ENCODE measurements around the gene MIB2. TPM values are rescaled to one million over a fixed set of nuclear protein-coding genes. Genes with fewer than 3 reads are reported as not detected.

MIB2 gene
- total and polyA plus RNA-seq, 2 of the 4 experiments (the other 2 are of a cell fraction) = 17.2 to 47.8 TPM

GRCh38 chr1:1567152-1567875, 48.0 kb upstream of the MIB2 start:
- H2BK5ac ChIP-seq (ENCODE audit: low read depth, low read length, poor library complexity, severe bottlenecking) = no peak overlapping the region
- WGBS, 2 experiments (ENCODE audit: extremely low coverage in 2 of 2, insufficient read length in 1 of 2) = 98% methylated on average over 8 of the region's 31 CpGs; no CpG with 5 or more reads in 1 of the 2 experiments
- POLR2A ChIA-PET (ENCODE audit: unreplicated experiment) = no interaction called here
- H3K18ac ChIP-seq (ENCODE audit: low read depth, low read length) = no peak overlapping the region
- dilution Hi-C loops (cut with HindIII; ENCODE audit: low sequenced_read_pairs, unreplicated experiment) (no loop called here), in situ Hi-C loops (cut with MboI; ENCODE audit: low sequenced_read_pairs) (no loop called here), intact Hi-C loops (cut with micrococcal nuclease) (no loop called here)
- no peak overlapping the region for H3K23ac ChIP-seq (ENCODE audit: low read depth, low read length)
- no peak overlapping the region for H4K8ac ChIP-seq (ENCODE audit: low read depth in 2 of 2, low read length in 2 of 2)
- CTCF ChIA-PET = no interaction called here
- peaks cover 13 to 51% of the 10 kb centered on the region in 2 experiments for H3K79me1 ChIP-seq (ENCODE audit: low read depth in 1 of 2, low read length in 2 of 2)
- H3K56ac ChIP-seq (ENCODE audit: extremely low read depth, insufficient read depth, low read length) = no peak overlapping the region
- peaks cover 2% of the 10 kb centered on the region; the same call in 1 of the 2 replicates for H3K4me1 ChIP-seq (ENCODE audit: control insufficient read depth, insufficient read depth, low read length)
- H3K9ac ChIP-seq (ENCODE audit: low read depth, low read length) = no peak overlapping the region
- no peak overlapping the region for H2BK120ac ChIP-seq (ENCODE audit: low read depth, low read length)
- ATAC-seq (ENCODE audit: low read depth) = no peak
- H2AK9ac ChIP-seq (replicated peaks; ENCODE audit: low read depth, low read length, poor library complexity) = no peak overlapping the region
- H4K5ac ChIP-seq (ENCODE audit: low read depth, low read length) = no peak overlapping the region
- peaks cover 88% of the 10 kb centered on the region for H4K20me1 ChIP-seq (ENCODE audit: insufficient read depth, low read length)
- TF ChIP-seq ELK1 (IDR thresholded peaks at IDR 0.05; ENCODE audit: borderline replicate concordance, low read depth, low read length) = no peak
- no peak for TF ChIP-seq CEBPB (IDR thresholded peaks at IDR 0.05; ENCODE audit: low read depth, low read length)
- TF ChIP-seq SMC3 (IDR thresholded peaks at IDR 0.05; ENCODE audit: low read depth, low read length) = no peak
- TF ChIP-seq CHD1 (IDR thresholded peaks at IDR 0.05; ENCODE audit: low read depth, low read length) = no peak
- no peak for TF ChIP-seq RAD21 (IDR thresholded peaks at IDR 0.05; ENCODE audit: low read length)
- TF ChIP-seq MAZ (IDR thresholded peaks at IDR 0.05; ENCODE audit: borderline replicate concordance, low read depth, low read length) = no peak
- no peak for TF ChIP-seq NFE2L2 (IDR thresholded peaks at IDR 0.05; ENCODE audit: low read depth, low read length)
- TF ChIP-seq POLR2A (IDR thresholded peaks at IDR 0.05; ENCODE audit: low read depth, low read length) = no peak
- TF ChIP-seq, protein P1, sequence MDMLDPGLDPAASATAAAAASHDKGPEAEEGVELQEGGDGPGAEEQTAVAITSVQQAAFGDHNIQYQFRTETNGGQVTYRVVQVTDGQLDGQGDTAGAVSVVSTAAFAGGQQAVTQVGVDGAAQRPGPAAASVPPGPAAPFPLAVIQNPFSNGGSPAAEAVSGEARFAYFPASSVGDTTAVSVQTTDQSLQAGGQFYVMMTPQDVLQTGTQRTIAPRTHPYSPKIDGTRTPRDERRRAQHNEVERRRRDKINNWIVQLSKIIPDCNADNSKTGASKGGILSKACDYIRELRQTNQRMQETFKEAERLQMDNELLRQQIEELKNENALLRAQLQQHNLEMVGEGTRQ (IDR thresholded peaks at IDR 0.05; ENCODE audit: low read depth, low read length) = no peak
- no peak for TF ChIP-seq RFX5 (IDR thresholded peaks at IDR 0.05; ENCODE audit: low read depth, low read length)
- TF ChIP-seq MAFK (IDR thresholded peaks at IDR 0.05; ENCODE audit: low read depth, low read length) = no peak
- TF ChIP-seq, protein P2, sequence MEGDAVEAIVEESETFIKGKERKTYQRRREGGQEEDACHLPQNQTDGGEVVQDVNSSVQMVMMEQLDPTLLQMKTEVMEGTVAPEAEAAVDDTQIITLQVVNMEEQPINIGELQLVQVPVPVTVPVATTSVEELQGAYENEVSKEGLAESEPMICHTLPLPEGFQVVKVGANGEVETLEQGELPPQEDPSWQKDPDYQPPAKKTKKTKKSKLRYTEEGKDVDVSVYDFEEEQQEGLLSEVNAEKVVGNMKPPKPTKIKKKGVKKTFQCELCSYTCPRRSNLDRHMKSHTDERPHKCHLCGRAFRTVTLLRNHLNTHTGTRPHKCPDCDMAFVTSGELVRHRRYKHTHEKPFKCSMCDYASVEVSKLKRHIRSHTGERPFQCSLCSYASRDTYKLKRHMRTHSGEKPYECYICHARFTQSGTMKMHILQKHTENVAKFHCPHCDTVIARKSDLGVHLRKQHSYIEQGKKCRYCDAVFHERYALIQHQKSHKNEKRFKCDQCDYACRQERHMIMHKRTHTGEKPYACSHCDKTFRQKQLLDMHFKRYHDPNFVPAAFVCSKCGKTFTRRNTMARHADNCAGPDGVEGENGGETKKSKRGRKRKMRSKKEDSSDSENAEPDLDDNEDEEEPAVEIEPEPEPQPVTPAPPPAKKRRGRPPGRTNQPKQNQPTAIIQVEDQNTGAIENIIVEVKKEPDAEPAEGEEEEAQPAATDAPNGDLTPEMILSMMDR (conservative IDR thresholded peaks at IDR 0.05; ENCODE audit: low read depth, low read length) = no peak
- H4K91ac ChIP-seq (ENCODE audit: insufficient read depth, low read depth, low read length) = no peak overlapping the region
- no peak overlapping the region for H3K14ac ChIP-seq (replicated peaks; ENCODE audit: low read depth, low read length)
- no peak overlapping the region for H2AFZ ChIP-seq (replicated peaks; ENCODE audit: low read length, poor library complexity)
- H3K4me3 ChIP-seq (ENCODE audit: insufficient read depth, low read depth, low read length) = no peak overlapping the region
- no peaks in the 10 kb centered on the region for H3K9me3 ChIP-seq (ENCODE audit: control insufficient read depth, insufficient read depth, low read length)
- H2BK15ac ChIP-seq (ENCODE audit: low read depth, low read length) = no peak overlapping the region
- H3K4ac ChIP-seq (ENCODE audit: low read depth, low read length) = no peak overlapping the region
- no peaks in the 10 kb centered on the region for H3K27me3 ChIP-seq (ENCODE audit: control insufficient read depth, insufficient read depth, low read length)
- H3K36me3 ChIP-seq (ENCODE audit: control insufficient read depth, insufficient read depth, low read length) = peaks cover 48% of the 10 kb centered on the region
- no peak overlapping the region for H3K4me2 ChIP-seq (ENCODE audit: low read depth, low read length)
- DNase-seq = no peak
- no peak overlapping the region for H2AK5ac ChIP-seq (ENCODE audit: low read depth, low read length)
- BruUV-seq (replicated peaks) = no TSS peak
- H3K27ac ChIP-seq (ENCODE audit: insufficient read depth, low read length) = no peak overlapping the region
- no peak overlapping the region for H2BK20ac ChIP-seq (ENCODE audit: low read depth, low read length)
- peaks cover 19% of the 10 kb centered on the region for H3K9me1 ChIP-seq (ENCODE audit: insufficient read depth, low read length)
